Left ventricle myocardium inferior (tissue), 1 donor: Measurements from ENCODE around the gene RASIP1. TPM values are rescaled to one million over a fixed set of nuclear protein-coding genes. Genes with fewer than 3 reads are reported as not detected.

ENCODE experiments used
- DNase-seq: peaks from one replicate; pipeline ENCODE4 v3.0.0-alpha.2; 2020
- H3K27ac ChIP-seq: fragments of 200-600 bp; replicated peaks from 2 replicates; pipeline ENCODE4 v1.8.0; 2021
- H3K27me3 ChIP-seq: fragments of 200-600 bp; 2 replicates; pipeline ENCODE4 v1.8.0; 2021; ENCODE audit warnings: low read depth
- H3K36me3 ChIP-seq: fragments of 200-600 bp; 2 replicates; pipeline ENCODE4 v1.8.0; 2021
- H3K4me1 ChIP-seq: fragments of 200-600 bp; 2 replicates; pipeline ENCODE4 v1.8.0; 2021
- H3K4me3 ChIP-seq: fragments of 200-600 bp; 2 replicates; pipeline ENCODE4 v1.8.0; 2021; ENCODE audit warnings: mild to moderate bottlenecking, moderate library complexity
- H3K9me3 ChIP-seq: fragments of 200-600 bp; replicated peaks from 2 replicates; pipeline ENCODE4 v1.8.0; 2021
- CTCF ChIP-seq: fragments of 200-600 bp; IDR thresholded peaks from 2 replicates; pipeline ENCODE4 v1.8.0; 2021; ENCODE audit warnings: antibody characterized with exemption, mild to moderate bottlenecking, borderline replicate concordance
- intact Hi-C: fragments of 100-400 bp; cut with micrococcal nuclease; formaldehyde crosslinking; loops from one replicate; pipeline ENCODE4 v1.11.0; 2022
- total RNA-seq: library from RNA; stranded (reverse); fragmentation: NEBNext Ultra II Directional; extraction: Animal tissue kit (Norgen Biotek cat#: 25700); gene quantifications from one replicate; pipeline ENCODE4 v1.2.1, GENCODE V29; 2021
- donor health status: DM: no; HTN: yes; CAD: no; lungs with severe emphysema.

The RASIP1 gene
- total RNA-seq, 1 donor from 2014 or later = 13.9 TPM

GRCh38 chr19:48757089-48757675, 16.8 kb upstream of the RASIP1 start:
- H3K4me3 ChIP-seq = no peak overlapping the region
- no peak for TF ChIP-seq CTCF
- peaks cover 17% of the 10 kb centered on the region for H3K27me3 ChIP-seq
- H3K9me3 ChIP-seq = no peaks in the 10 kb centered on the region
- no peak overlapping the region for H3K27ac ChIP-seq
- intact Hi-C loops = no loop called here
- DNase-seq = no peak
- H3K36me3 ChIP-seq = no peaks in the 10 kb centered on the region
- H3K4me1 ChIP-seq = peaks cover 31% of the 10 kb centered on the region

GRCh38 chr19:48756686-48757085, 16.3 kb upstream of the RASIP1 start:
- Histone ChIP-seq H3K27ac (no peak overlapping the region), H3K9me3 (no peaks in the 10 kb centered on the region), H3K4me1 (peaks cover 34% of the 10 kb centered on the region), H3K36me3 (no peaks in the 10 kb centered on the region), H3K27me3 (peaks cover 22% of the 10 kb centered on the region), H3K4me3 (no peak overlapping the region)
- no peak for TF ChIP-seq CTCF
- intact Hi-C loops = no loop called here
- DNase-seq = no peak

- H3K27ac ChIP-seq = no peak overlapping the region
- no peak for TF ChIP-seq CTCF
- H3K27me3 ChIP-seq = peaks cover 27% of the 10 kb centered on the region
Measured at GRCh38 chr19:48756212-48756611, 15.8 kb upstream of the RASIP1 start.

GRCh38 chr19:48755787-48756186, 15.4 kb upstream of the RASIP1 start:
- no peak for TF ChIP-seq CTCF
- intact Hi-C loops = no loop called here
- H3K9me3 ChIP-seq = no peaks in the 10 kb centered on the region
- DNase-seq = no peak
- peaks cover under 1% of the 10 kb centered on the region for H3K36me3 ChIP-seq
- peaks cover 38% of the 10 kb centered on the region for H3K4me1 ChIP-seq
- no peak overlapping the region for H3K27ac ChIP-seq
- H3K27me3 ChIP-seq = peaks cover 31% of the 10 kb centered on the region
- H3K4me3 ChIP-seq = no peak overlapping the region

More at GRCh38 chr19:48756212-48756611, 15.8 kb upstream of the RASIP1 start:
- no peaks in the 10 kb centered on the region for H3K9me3 ChIP-seq
- no peak overlapping the region for H3K4me3 ChIP-seq
- no peaks in the 10 kb centered on the region for H3K36me3 ChIP-seq
- intact Hi-C loops = no loop called here
- peaks cover 34% of the 10 kb centered on the region for H3K4me1 ChIP-seq
- no peak for DNase-seq

GRCh38 chr19:48755084-48755641, 14.8 kb upstream of the RASIP1 start, which contains the start of gene FGF21:
TSS of gene FGF21 (plus strand) at chr19:48755524. CDS start at chr19:48756237, 713 bp downstream.
- Histone ChIP-seq H3K4me1 (peaks cover 40% of the 10 kb centered on the region), H3K4me3 (no peak within 1 kb of the TSS), H3K36me3 (peaks cover 6% of the 10 kb centered on the region), H3K9me3 (no peaks in the 10 kb centered on the region), H3K27me3 (peaks cover 35% of the 10 kb centered on the region), H3K27ac (no peak within 1 kb of the TSS)
- DNase-seq = no peak
- TF ChIP-seq CTCF = no peak
- intact Hi-C loops = no loop called here
